HepG2 (cell line): ENCODE data around the gene FNDC3B. TPM values are rescaled to one million over a fixed set of nuclear protein-coding genes. Genes with fewer than 3 reads are reported as not detected.

ENCODE experiments used
- ATF3 ChIP-seq: sonication (generic); formaldehyde crosslinking; IDR thresholded peaks from 2 replicates; pipeline ENCODE4 v1.4.0; 2020; ENCODE audit warnings: missing genetic modification reagents
- BRCA1 ChIP-seq: sonication (generic); formaldehyde crosslinking; IDR thresholded peaks from 2 replicates; pipeline ENCODE4 v1.4.0; 2020; ENCODE audit warnings: missing genetic modification reagents
- CBX1 ChIP-seq: IDR thresholded peaks from one replicate; pipeline ENCODE4 v1.6.1; 2016; ENCODE audit warnings: antibody characterized with exemption, low read depth
- EP300 ChIP-seq, 3 experiments: sonication (generic) in 1 of 3; formaldehyde crosslinking in 1 of 3; IDR thresholded peaks; 2 replicates each; pipeline versions ENCODE4 v1.5.1 to v1.6.1; 2011 to 2020; ENCODE audit warnings: low read depth in 2 of 3, low read length in 2 of 3, borderline replicate concordance in 1 of 3, improper control_type of control experiment in 1 of 3, mild to moderate bottlenecking in 1 of 3, missing genetic modification reagents in 1 of 3, moderate library complexity in 1 of 3
- GATA4 ChIP-seq: sonication (generic); IDR thresholded peaks from 2 replicates; pipeline ENCODE4 v1.6.1; 2016; ENCODE audit warnings: antibody characterized with exemption, low read depth, borderline replicate concordance
- GPBP1L1 ChIP-seq: sonication (generic); formaldehyde crosslinking; IDR thresholded peaks from 2 replicates; pipeline ENCODE4 v1.5.0; 2020; ENCODE audit warnings: mild to moderate bottlenecking, missing genetic modification reagents
- MXD4 ChIP-seq: IDR thresholded peaks from 2 replicates; pipeline ENCODE4 v1.6.1; 2016; ENCODE audit warnings: mild to moderate bottlenecking, missing biosample characterization, missing genetic modification reagents
- PITX1 ChIP-seq: sonication (generic); formaldehyde crosslinking; IDR thresholded peaks from 2 replicates; pipeline ENCODE4 v1.5.1; 2020; ENCODE audit warnings: mild to moderate bottlenecking, missing genetic modification reagents
- SMARCE1 ChIP-seq: fragments of 450-650 bp; IDR thresholded peaks from 2 replicates; pipeline ENCODE4 v1.6.1; 2017; ENCODE audit warnings: borderline replicate concordance
- TFDP1 ChIP-seq: IDR thresholded peaks from 2 replicates; pipeline ENCODE4 v1.6.1; 2016; ENCODE audit warnings: missing compliant biosample characterization, missing genetic modification reagents, borderline replicate concordance
- ZBTB20 ChIP-seq: sonication (generic); formaldehyde crosslinking; IDR thresholded peaks from 2 replicates; pipeline ENCODE4 v1.8.1; 2023; ENCODE audit warnings: missing genetic modification reagents, low read depth, mild to moderate bottlenecking, borderline replicate concordance
- ZNF674 ChIP-seq: sonication (generic); formaldehyde crosslinking; IDR thresholded peaks from 2 replicates; pipeline ENCODE4 v1.5.0; 2020; ENCODE audit warnings: low read depth, mild to moderate bottlenecking, missing genetic modification reagents
- ZSCAN30 ChIP-seq: sonication (generic); formaldehyde crosslinking; IDR thresholded peaks from 2 replicates; pipeline ENCODE4 v1.5.0; 2020; ENCODE audit warnings: mild to moderate bottlenecking, missing genetic modification reagents
- polyA plus RNA-seq, 8 experiments: library from polyadenylated mRNA; depleted of rRNA in 3 of 8; stranded (reverse) in 7 of 8; unstranded in 1 of 8; fragments of >200 nt; fragmentation: Illumina TruSeq in 4 of 8; extraction: Trizol in 4 of 8; gene quantifications; 2 replicates each; pipeline versions ENCODE4 v1.2.1 to v1.2.3, GENCODE V29; 2011 to 2016; ENCODE audit warnings: low read depth in 4 of 8, missing spikeins in 1 of 8, mixed read lengths in 1 of 8; ENCODE audit not compliant: insufficient read depth in 1 of 8
- total RNA-seq, 5 experiments: library from RNA; depleted of rRNA; stranded (reverse); fragments of >200 nt; fragmentation: Illumina TruSeq; extraction: Trizol; gene quantifications; 2 replicates each; pipeline ENCODE4 v1.2.3, GENCODE V29; 2016; ENCODE audit warnings: low read depth in 1 of 5
- TF ChIP-seq, protein P1 (sequence below): sonication (generic); formaldehyde crosslinking; IDR thresholded peaks from 2 replicates; pipeline ENCODE4 v1.4.0; 2020; ENCODE audit warnings: missing genetic modification reagents
- TF ChIP-seq, protein P2 (sequence below): sonication (generic); formaldehyde crosslinking; IDR thresholded peaks from 2 replicates; pipeline ENCODE4 v1.5.1; 2020; ENCODE audit warnings: mild to moderate bottlenecking, missing genetic modification reagents, borderline replicate concordance

The FNDC3B gene
- total and polyA plus RNA-seq, 2 of the 13 experiments (the other 11 are each of a cell fraction or from before 2014, with no cell fraction given): 74.8 to 103 TPM

GRCh38 chr3:172101107-172101506, 61.7 kb downstream of the FNDC3B start (continued):
- no peak for TF ChIP-seq TFDP1 (CRISPR knock-in tag)
- TF ChIP-seq GPBP1L1: no peak
- TF ChIP-seq SMARCE1: no peak
- TF ChIP-seq, protein P1, sequence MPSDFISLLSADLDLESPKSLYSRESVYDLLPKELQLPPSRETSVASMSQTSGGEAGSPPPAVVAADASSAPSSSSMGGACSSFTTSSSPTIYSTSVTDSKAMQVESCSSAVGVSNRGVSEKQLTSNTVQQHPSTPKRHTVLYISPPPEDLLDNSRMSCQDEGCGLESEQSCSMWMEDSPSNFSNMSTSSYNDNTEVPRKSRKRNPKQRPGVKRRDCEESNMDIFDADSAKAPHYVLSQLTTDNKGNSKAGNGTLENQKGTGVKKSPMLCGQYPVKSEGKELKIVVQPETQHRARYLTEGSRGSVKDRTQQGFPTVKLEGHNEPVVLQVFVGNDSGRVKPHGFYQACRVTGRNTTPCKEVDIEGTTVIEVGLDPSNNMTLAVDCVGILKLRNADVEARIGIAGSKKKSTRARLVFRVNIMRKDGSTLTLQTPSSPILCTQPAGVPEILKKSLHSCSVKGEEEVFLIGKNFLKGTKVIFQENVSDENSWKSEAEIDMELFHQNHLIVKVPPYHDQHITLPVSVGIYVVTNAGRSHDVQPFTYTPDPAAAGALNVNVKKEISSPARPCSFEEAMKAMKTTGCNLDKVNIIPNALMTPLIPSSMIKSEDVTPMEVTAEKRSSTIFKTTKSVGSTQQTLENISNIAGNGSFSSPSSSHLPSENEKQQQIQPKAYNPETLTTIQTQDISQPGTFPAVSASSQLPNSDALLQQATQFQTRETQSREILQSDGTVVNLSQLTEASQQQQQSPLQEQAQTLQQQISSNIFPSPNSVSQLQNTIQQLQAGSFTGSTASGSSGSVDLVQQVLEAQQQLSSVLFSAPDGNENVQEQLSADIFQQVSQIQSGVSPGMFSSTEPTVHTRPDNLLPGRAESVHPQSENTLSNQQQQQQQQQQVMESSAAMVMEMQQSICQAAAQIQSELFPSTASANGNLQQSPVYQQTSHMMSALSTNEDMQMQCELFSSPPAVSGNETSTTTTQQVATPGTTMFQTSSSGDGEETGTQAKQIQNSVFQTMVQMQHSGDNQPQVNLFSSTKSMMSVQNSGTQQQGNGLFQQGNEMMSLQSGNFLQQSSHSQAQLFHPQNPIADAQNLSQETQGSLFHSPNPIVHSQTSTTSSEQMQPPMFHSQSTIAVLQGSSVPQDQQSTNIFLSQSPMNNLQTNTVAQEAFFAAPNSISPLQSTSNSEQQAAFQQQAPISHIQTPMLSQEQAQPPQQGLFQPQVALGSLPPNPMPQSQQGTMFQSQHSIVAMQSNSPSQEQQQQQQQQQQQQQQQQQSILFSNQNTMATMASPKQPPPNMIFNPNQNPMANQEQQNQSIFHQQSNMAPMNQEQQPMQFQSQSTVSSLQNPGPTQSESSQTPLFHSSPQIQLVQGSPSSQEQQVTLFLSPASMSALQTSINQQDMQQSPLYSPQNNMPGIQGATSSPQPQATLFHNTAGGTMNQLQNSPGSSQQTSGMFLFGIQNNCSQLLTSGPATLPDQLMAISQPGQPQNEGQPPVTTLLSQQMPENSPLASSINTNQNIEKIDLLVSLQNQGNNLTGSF: no peak
- no peak for TF ChIP-seq ZNF674 (CRISPR knock-in tag)
- TF ChIP-seq ATF3 (CRISPR knock-in tag): peak; percentile 52; the same call in 1 of the 2 replicates
- peak; percentile 82 for TF ChIP-seq ZBTB20 (CRISPR knock-in tag)
- peak; percentile 92 for TF ChIP-seq GATA4
- no peak for TF ChIP-seq ZSCAN30
- no peak for TF ChIP-seq CBX1
- TF ChIP-seq MXD4: 0 out of 2 replicates have a peak, but pooled peaks have one; percentile 63
- no peak for TF ChIP-seq BRCA1 (CRISPR knock-in tag)
- TF ChIP-seq EP300 (IDR thresholded peaks at IDR 0.05; ENCODE audit: low read depth in 2 of 2, low read length in 2 of 2): peak; percentile 71 to 97; a peak in 3 of 4 replicates
- peak; percentile 91 for TF ChIP-seq EP300 (CRISPR knock-in tag; IDR thresholded peaks at IDR 0.05; ENCODE audit: borderline replicate concordance)
- TF ChIP-seq, protein P2, sequence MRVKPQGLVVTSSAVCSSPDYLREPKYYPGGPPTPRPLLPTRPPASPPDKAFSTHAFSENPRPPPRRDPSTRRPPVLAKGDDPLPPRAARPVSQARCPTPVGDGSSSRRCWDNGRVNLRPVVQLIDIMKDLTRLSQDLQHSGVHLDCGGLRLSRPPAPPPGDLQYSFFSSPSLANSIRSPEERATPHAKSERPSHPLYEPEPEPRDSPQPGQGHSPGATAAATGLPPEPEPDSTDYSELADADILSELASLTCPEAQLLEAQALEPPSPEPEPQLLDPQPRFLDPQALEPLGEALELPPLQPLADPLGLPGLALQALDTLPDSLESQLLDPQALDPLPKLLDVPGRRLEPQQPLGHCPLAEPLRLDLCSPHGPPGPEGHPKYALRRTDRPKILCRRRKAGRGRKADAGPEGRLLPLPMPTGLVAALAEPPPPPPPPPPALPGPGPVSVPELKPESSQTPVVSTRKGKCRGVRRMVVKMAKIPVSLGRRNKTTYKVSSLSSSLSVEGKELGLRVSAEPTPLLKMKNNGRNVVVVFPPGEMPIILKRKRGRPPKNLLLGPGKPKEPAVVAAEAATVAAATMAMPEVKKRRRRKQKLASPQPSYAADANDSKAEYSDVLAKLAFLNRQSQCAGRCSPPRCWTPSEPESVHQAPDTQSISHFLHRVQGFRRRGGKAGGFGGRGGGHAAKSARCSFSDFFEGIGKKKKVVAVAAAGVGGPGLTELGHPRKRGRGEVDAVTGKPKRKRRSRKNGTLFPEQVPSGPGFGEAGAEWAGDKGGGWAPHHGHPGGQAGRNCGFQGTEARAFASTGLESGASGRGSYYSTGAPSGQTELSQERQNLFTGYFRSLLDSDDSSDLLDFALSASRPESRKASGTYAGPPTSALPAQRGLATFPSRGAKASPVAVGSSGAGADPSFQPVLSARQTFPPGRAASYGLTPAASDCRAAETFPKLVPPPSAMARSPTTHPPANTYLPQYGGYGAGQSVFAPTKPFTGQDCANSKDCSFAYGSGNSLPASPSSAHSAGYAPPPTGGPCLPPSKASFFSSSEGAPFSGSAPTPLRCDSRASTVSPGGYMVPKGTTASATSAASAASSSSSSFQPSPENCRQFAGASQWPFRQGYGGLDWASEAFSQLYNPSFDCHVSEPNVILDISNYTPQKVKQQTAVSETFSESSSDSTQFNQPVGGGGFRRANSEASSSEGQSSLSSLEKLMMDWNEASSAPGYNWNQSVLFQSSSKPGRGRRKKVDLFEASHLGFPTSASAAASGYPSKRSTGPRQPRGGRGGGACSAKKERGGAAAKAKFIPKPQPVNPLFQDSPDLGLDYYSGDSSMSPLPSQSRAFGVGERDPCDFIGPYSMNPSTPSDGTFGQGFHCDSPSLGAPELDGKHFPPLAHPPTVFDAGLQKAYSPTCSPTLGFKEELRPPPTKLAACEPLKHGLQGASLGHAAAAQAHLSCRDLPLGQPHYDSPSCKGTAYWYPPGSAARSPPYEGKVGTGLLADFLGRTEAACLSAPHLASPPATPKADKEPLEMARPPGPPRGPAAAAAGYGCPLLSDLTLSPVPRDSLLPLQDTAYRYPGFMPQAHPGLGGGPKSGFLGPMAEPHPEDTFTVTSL (CRISPR knock-in tag): peak; percentile 87
- TF ChIP-seq PITX1 (CRISPR knock-in tag): peak; percentile 82
